Epithelial cell of proximal tubule (primary cell): ENCODE results near the gene TC2N. TPM values are rescaled to one million over a fixed set of nuclear protein-coding genes. Genes with fewer than 3 reads are reported as not detected.

Experiments
- DNase-seq: peaks from one replicate; pipeline ENCODE4 v3.0.0-alpha.2; 2011; ENCODE audit warnings: low read depth
- H3K4me3 ChIP-seq: 2 replicates; pipeline ENCODE4 v1.5.1; 2011; ENCODE audit warnings: low read depth, mild to moderate bottlenecking, low read length
- total RNA-seq: library from RNA; depleted of rRNA; stranded (reverse); fragments of >200 nt; gene quantifications from 2 replicates; pipeline ENCODE4 v1.2.3, GENCODE V29; 2015
- TF ChIP-seq, protein P1 (sequence below): conservative IDR thresholded peaks from 2 replicates; pipeline ENCODE4 v1.5.1; 2012; ENCODE audit warnings: low read depth, mild to moderate bottlenecking, low read length

The TC2N gene
- total RNA-seq, 1 donor from 2014 or later: 5.1 TPM

DNA sequence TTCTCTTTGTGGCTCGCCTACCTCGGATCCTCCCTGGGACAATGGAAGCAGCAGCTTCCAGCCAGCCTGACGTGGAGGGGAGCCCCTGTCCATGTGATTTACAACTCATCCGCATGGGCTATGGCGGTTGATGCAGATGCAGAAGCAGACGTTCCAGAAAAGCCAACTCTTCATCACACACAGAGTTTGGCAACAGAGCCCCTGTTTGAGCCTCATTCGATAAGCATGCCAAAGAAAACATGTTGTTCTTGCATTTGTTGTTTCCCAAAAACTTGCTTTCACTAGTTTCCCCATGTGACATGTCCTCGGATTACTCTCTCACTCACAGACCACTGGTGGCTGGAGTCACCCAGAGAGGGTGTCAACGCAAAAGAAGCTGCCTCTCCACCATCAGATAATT, 16.4 kb upstream of the TC2N start:
- TF ChIP-seq, protein P1, sequence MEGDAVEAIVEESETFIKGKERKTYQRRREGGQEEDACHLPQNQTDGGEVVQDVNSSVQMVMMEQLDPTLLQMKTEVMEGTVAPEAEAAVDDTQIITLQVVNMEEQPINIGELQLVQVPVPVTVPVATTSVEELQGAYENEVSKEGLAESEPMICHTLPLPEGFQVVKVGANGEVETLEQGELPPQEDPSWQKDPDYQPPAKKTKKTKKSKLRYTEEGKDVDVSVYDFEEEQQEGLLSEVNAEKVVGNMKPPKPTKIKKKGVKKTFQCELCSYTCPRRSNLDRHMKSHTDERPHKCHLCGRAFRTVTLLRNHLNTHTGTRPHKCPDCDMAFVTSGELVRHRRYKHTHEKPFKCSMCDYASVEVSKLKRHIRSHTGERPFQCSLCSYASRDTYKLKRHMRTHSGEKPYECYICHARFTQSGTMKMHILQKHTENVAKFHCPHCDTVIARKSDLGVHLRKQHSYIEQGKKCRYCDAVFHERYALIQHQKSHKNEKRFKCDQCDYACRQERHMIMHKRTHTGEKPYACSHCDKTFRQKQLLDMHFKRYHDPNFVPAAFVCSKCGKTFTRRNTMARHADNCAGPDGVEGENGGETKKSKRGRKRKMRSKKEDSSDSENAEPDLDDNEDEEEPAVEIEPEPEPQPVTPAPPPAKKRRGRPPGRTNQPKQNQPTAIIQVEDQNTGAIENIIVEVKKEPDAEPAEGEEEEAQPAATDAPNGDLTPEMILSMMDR: no peak
- no peak for DNase-seq
- H3K4me3 ChIP-seq: no peak overlapping the region

DNA sequence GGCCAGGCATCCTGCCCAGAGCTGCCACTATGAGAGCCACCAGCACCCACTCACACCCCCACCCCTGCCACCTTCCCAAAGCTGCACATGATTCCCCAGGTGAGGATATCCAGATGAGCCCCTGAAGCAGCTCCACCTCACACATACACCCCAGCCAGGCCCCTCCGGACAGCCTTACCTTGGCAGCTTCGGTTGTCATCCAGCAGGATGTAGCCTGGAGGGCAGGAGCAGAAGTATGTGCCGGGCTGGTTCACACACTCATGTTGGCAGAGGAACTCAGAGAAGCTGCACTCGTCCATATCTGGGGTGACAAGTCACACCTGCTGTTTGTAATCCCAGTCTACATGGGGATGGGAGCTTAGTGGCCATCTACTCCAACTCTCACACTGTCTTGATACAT, 15.4 kb upstream of the TC2N start:
- no peak overlapping the region for H3K4me3 ChIP-seq
- no peak for DNase-seq

DNA sequence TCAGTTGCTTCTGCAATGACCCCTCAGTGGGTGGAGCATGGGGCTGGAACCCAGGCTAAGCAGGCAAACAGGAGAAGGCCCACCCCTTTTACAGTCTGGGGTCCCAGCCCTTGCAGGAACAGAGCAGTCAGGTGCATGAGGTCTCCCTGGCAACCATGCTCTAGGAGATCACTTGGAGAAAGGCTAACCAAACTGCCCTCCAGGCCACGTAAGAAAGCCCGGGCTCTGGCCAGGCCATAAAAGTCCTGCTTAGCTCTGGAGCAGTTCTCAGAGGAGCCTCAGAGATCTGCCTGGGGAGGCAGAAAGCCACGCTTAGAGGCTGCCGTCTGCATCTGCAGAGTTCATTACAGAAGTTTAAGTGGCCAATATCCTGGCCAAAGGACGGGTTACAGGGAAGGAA, 15.0 kb upstream of the TC2N start:
- H3K4me3 ChIP-seq: no peak overlapping the region
- TF ChIP-seq, protein P1: no peak

More for the DNA sequence above, 15.4 kb upstream of the TC2N start:
- TF ChIP-seq, protein P1: no peak

DNA sequence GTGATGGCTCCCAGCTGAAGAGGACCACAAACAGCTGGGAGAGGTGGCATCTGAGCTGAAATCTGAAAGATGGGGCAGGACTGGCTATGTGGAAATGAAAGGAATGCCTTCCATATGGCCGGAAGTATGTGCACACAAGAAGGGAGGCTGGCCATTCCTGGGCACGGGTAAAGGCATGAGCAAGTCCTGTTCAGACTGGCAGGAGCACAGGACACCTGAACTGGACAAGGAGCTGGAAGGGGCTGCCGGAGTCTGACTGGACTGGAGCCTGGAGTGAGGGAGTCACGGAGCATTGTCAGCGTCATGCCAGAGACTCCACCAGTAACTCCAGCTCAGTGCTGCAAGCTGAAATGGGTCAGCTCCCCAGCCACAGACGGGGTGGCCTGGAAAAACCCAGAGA, 11.9 kb upstream of the TC2N start:
- TF ChIP-seq, protein P1: no peak
- DNase-seq: no peak
- no peak overlapping the region for H3K4me3 ChIP-seq

More for the DNA sequence above, 15.0 kb upstream of the TC2N start:
- no peak for DNase-seq

DNA sequence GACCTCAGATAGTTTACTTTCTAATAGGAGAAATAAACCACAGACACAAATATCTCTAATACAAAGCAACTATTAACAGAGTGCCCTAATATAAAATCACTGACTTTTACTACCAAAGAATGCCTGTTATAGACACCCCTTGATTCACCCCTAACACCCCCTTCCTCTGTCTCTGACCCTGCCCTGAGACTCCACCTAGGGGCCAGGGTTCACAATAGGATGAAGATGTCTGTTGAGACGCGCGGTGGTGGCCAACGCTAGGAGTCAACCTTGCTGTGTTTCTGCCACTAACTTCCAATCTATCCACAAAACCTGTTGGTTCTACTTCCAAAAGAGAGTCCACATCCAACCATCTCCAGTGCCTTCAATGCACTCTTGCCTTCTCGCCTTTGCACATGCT, 10.9 kb upstream of the TC2N start:
- no peak overlapping the region for H3K4me3 ChIP-seq
- DNase-seq: no peak
- TF ChIP-seq, protein P1: no peak

DNA sequence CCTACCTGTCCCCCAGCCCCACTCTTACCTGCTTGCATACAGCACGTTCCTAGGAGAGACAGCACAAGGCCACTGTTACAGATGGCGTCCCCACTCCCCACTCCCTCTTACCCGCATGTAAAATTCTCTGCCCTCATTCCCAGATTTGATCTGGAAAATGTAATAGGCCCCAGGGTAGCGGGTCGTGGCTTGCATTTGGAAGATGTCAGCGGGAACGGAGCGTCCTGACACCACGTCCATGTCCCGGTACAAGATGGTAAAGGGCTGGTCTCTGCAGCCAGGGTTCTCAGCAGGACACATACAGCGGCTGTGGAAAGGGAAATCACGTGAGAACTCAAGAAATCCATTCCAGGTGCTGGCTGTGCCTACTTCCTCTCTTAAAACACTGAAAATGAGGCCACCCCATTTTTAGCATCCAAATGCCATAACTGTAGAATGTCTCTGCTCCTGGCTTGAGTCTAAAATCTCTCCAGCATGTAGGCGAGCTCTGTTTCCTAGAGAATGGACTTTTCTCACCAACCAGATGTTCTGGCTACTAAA, 10.1 kb upstream of the TC2N start:
- H3K4me3 ChIP-seq: no peak overlapping the region
- TF ChIP-seq, protein P1: no peak
- no peak for DNase-seq

DNA sequence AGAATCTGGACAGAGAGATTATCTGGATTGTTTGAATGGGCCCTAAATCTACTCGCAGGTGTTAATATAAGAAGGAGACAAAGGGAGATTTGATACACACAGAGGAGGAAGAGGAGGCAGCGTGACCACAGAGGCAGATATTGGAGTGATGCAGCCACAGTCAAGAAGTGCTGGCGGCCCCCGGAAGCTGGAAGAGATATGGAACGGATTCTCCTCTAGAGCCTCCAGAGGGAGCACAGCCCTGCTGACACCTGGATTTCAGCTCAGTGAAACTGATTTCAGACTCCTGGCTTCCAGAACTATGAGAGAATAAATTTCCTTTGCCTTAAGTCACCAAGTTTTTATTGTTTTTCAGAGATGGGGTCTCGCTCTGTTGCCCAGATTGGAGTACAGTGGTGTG, 9.2 kb upstream of the TC2N start:
- no peak for DNase-seq
- TF ChIP-seq, protein P1: no peak
- H3K4me3 ChIP-seq: no peak overlapping the region
